ENCODE measurements around the gene TMEM18. TPM values are rescaled to one million over a fixed set of nuclear protein-coding genes. Genes with fewer than 3 reads are reported as not detected.

TMEM18 gene
- total and polyA plus RNA-seq, 2 of the 13 experiments (the other 11 are each of a cell fraction or from before 2014, with no cell fraction given): 45.9 to 49.4 TPM

- peak; percentile 95 for TF ChIP-seq MAX (IDR thresholded peaks at IDR 0.05)
- TF ChIP-seq ZNF770 (CRISPR knock-in tag; IDR thresholded peaks at IDR 0.05): no peak
- no peak for TF ChIP-seq ATF1 (CRISPR knock-in tag; IDR thresholded peaks at IDR 0.05)
- no peak; the same call in 1 of the 2 replicates for TF ChIP-seq ZNF143 (CRISPR knock-in tag; IDR thresholded peaks at IDR 0.05)
- peak; percentile 61 for TF ChIP-seq MLXIP (CRISPR knock-in tag; IDR thresholded peaks at IDR 0.05; ENCODE audit: borderline replicate concordance)
- no peak for TF ChIP-seq ZNF616 (CRISPR knock-in tag; IDR thresholded peaks at IDR 0.05; ENCODE audit: low read depth)
- TF ChIP-seq TBL1XR1 (IDR thresholded peaks at IDR 0.05; ENCODE audit: borderline replicate concordance, low read length, partially characterized antibody): no peak
Observed at GRCh38 chr2:636641-637405, 40.4 kb downstream of the TMEM18 start (continued).

Measured in HepG2 (cell line).